IMR-90 (cell line): ENCODE data around the gene HCN3. TPM values are rescaled to one million over a fixed set of nuclear protein-coding genes. Genes with fewer than 3 reads are reported as not detected.

ENCODE experiments used
- ATAC-seq: fragments of 200-7000 bp; cut with Tn5 transposase; 2 replicates; pipeline ENCODE4 v1.9.1; 2020; ENCODE audit warnings: low read depth, mild to moderate bottlenecking, moderate library complexity
- BruUV-seq: library from RNA; stranded (reverse); fragments of 400-500 nt; replicated peaks from 2 replicates; lab custom pipeline; 2021; lab: Mats Ljungman, UMichigan
- CTCF ChIA-PET: fragments of 300-600 bp; formaldehyde crosslinking; extraction: SDS; loops from one replicate; lab custom pipeline; 2021; ENCODE audit warnings: antibody characterized with exemption; lab: Yijun Ruan, JAX
- POLR2A ChIA-PET: fragments of 300-600 bp; sonication (Branson Sonifier 250); formaldehyde crosslinking; loops from one replicate; lab custom pipeline; 2022; ENCODE audit warnings: antibody characterized with exemption; ENCODE audit not compliant: unreplicated experiment; lab: Charles Lee
- DNase-seq: peaks from one replicate; pipeline ENCODE4 v3.0.0; 2013
- H2AFZ ChIP-seq: replicated peaks from 2 replicates; pipeline ENCODE3; 2013; ENCODE audit warnings: low read length, mild to moderate bottlenecking; ENCODE audit not compliant: poor library complexity
- H2AK5ac ChIP-seq: 2 replicates; pipeline ENCODE4 v1.6.1; 2013; ENCODE audit warnings: low read depth, low read length, inconsistent platforms
- H2AK9ac ChIP-seq: replicated peaks from 2 replicates; pipeline ENCODE3; 2013; ENCODE audit warnings: mild to moderate bottlenecking, low read depth, low read length, moderate library complexity; ENCODE audit not compliant: poor library complexity
- H2BK120ac ChIP-seq: 2 replicates; pipeline ENCODE4 v1.6.1; 2013; ENCODE audit warnings: low read depth, low read length, inconsistent platforms
- H2BK15ac ChIP-seq: 3 replicates; pipeline ENCODE4 v1.6.1; 2013; ENCODE audit warnings: low read depth, low read length, inconsistent platforms
- H2BK20ac ChIP-seq: 2 replicates; pipeline ENCODE4 v1.6.1; 2013; ENCODE audit warnings: low read depth, mild to moderate bottlenecking, inconsistent platforms, low read length, moderate library complexity
- H2BK5ac ChIP-seq: 2 replicates; pipeline ENCODE4 v1.6.1; 2013; ENCODE audit warnings: mild to moderate bottlenecking, low read depth, low read length, inconsistent platforms; ENCODE audit not compliant: poor library complexity, severe bottlenecking
- H3K14ac ChIP-seq: replicated peaks from 2 replicates; pipeline ENCODE4 v1.6.1; 2013; ENCODE audit warnings: low read depth, low read length, inconsistent platforms
- H3K18ac ChIP-seq: 2 replicates; pipeline ENCODE4 v1.6.1; 2013; ENCODE audit warnings: low read depth, low read length, control low read depth
- H3K23ac ChIP-seq: 2 replicates; pipeline ENCODE4 v1.6.1; 2013; ENCODE audit warnings: low read depth, low read length, inconsistent platforms
- H3K27ac ChIP-seq: 2 replicates; pipeline ENCODE4 v1.5.1; 2013; ENCODE audit warnings: mild to moderate bottlenecking, control low read depth, low read length; ENCODE audit not compliant: insufficient read depth
- H3K27me3 ChIP-seq: 2 replicates; pipeline ENCODE4 v1.6.1; 2013; ENCODE audit warnings: low read length; ENCODE audit not compliant: control insufficient read depth, insufficient read depth
- H3K36me3 ChIP-seq: 2 replicates; pipeline ENCODE4 v1.6.1; 2013; ENCODE audit warnings: low read length, mixed read lengths; ENCODE audit not compliant: control insufficient read depth, insufficient read depth
- H3K4ac ChIP-seq: 2 replicates; pipeline ENCODE4 v1.6.1; 2013; ENCODE audit warnings: low read depth, low read length, inconsistent platforms
- H3K4me1 ChIP-seq: 2 replicates; pipeline ENCODE4 v1.6.1; 2013; ENCODE audit warnings: low read length, mixed read lengths; ENCODE audit not compliant: control insufficient read depth, insufficient read depth
- H3K4me2 ChIP-seq: 2 replicates; pipeline ENCODE4 v1.6.1; 2013; ENCODE audit warnings: low read depth, mild to moderate bottlenecking, control low read depth, low read length, moderate library complexity
- H3K4me3 ChIP-seq: 2 replicates; pipeline ENCODE4 v1.5.1; 2013; ENCODE audit warnings: low read depth, mild to moderate bottlenecking, control low read depth, low read length, moderate library complexity; ENCODE audit not compliant: insufficient read depth
- H3K56ac ChIP-seq: 2 replicates; pipeline ENCODE4 v1.6.1; 2013; ENCODE audit warnings: low read length, inconsistent platforms; ENCODE audit not compliant: insufficient read depth; ENCODE audit errors: extremely low read depth
- H3K79me1 ChIP-seq, 2 experiments: 2 replicates each; pipeline ENCODE4 v1.6.1; 2013; ENCODE audit warnings: low read length in 2 of 2, inconsistent platforms in 1 of 2, low read depth in 1 of 2
- H3K9ac ChIP-seq: 2 replicates; pipeline ENCODE4 v1.6.1; 2013; ENCODE audit warnings: low read depth, low read length, control low read depth
- H3K9me1 ChIP-seq: 2 replicates; pipeline ENCODE4 v1.6.1; 2013; ENCODE audit warnings: low read length, inconsistent platforms; ENCODE audit not compliant: insufficient read depth
- H3K9me3 ChIP-seq: 2 replicates; pipeline ENCODE4 v1.6.1; 2013; ENCODE audit warnings: low read length; ENCODE audit not compliant: control insufficient read depth, insufficient read depth
- H4K20me1 ChIP-seq: 2 replicates; pipeline ENCODE4 v1.6.1; 2013; ENCODE audit warnings: low read length, inconsistent platforms; ENCODE audit not compliant: insufficient read depth
- H4K5ac ChIP-seq: 2 replicates; pipeline ENCODE4 v1.6.1; 2013; ENCODE audit warnings: mild to moderate bottlenecking, low read depth, low read length, control low read depth
- H4K8ac ChIP-seq, 2 experiments: 2 replicates each; pipeline ENCODE4 v1.6.1; 2013; ENCODE audit warnings: low read depth in 2 of 2, low read length in 2 of 2, control low read depth in 1 of 2, inconsistent platforms in 1 of 2
- H4K91ac ChIP-seq: 2 replicates; pipeline ENCODE4 v1.6.1; 2013; ENCODE audit warnings: low read depth, low read length, inconsistent platforms; ENCODE audit not compliant: insufficient read depth
- CHD1 ChIP-seq: IDR thresholded peaks from 2 replicates; pipeline ENCODE4 v1.6.1; 2012; ENCODE audit warnings: low read depth, low read length, improper control_type of control experiment
- FOS ChIP-seq: fragments of 150-350 bp; IDR thresholded peaks from 2 replicates; pipeline ENCODE4 v1.6.1; 2016; ENCODE audit warnings: low read depth, low read length
- NFE2L2 ChIP-seq: fragments of 150-350 bp; IDR thresholded peaks from 2 replicates; pipeline ENCODE4 v1.6.1; 2016; ENCODE audit warnings: low read depth, mild to moderate bottlenecking, low read length
- POLR2A ChIP-seq: IDR thresholded peaks from 2 replicates; pipeline ENCODE4 v1.6.1; 2012; ENCODE audit warnings: mild to moderate bottlenecking, low read depth, low read length
- RAD21 ChIP-seq: IDR thresholded peaks from 2 replicates; pipeline ENCODE4 v1.6.1; 2012; ENCODE audit warnings: low read length, improper control_type of control experiment
- RCOR1 ChIP-seq: IDR thresholded peaks from 2 replicates; pipeline ENCODE4 v1.6.1; 2012; ENCODE audit warnings: mild to moderate bottlenecking, low read length, improper control_type of control experiment; ENCODE audit not compliant: insufficient replicate concordance
- WGBS, 2 experiments: methylation state at CpG; one replicate each; pipeline versions ENCODE4 v1.1.5 to v1.1.7; 2013; ENCODE audit warnings: missing lambda C conversion rate in 2 of 2; ENCODE audit not compliant: insufficient read length in 1 of 2; ENCODE audit errors: extremely low coverage in 2 of 2; 5-methylcytosine and 5-hydroxymethylcytosine counted together
- dilution Hi-C: fragments of 300-500 bp; cut with HindIII; formaldehyde crosslinking; loops from one replicate; pipeline ENCODE4 v1.14.3; 2018; ENCODE audit warnings: low sequenced_read_pairs; ENCODE audit not compliant: unreplicated experiment
- in situ Hi-C: fragments of 300-500 bp; cut with MboI; formaldehyde crosslinking; loops from 3 replicates; pipeline ENCODE4 v1.14.3; 2019; ENCODE audit warnings: low sequenced_read_pairs, inconsistent platforms, mixed read lengths
- intact Hi-C: fragments of 100-400 bp; cut with micrococcal nuclease; formaldehyde crosslinking; loops from 2 replicates; pipeline ENCODE4 v1.10.0; 2022
- polyA plus RNA-seq, 3 experiments: library from polyadenylated mRNA; depleted of rRNA; stranded (reverse); fragments of >200 nt; gene quantifications; 2 replicates each; pipeline ENCODE4 v1.2.3, GENCODE V29; 2012; ENCODE audit warnings: low replicate concordance in 1 of 3
- total RNA-seq: library from RNA; depleted of rRNA; stranded (reverse); fragments of >200 nt; gene quantifications from 2 replicates; pipeline ENCODE4 v1.2.3, GENCODE V29; 2012
- TF ChIP-seq, protein P1 (sequence below): fragments of 150-350 bp; IDR thresholded peaks from 2 replicates; pipeline ENCODE4 v1.6.1; 2017; ENCODE audit warnings: mild to moderate bottlenecking, antibody characterized with exemption, low read length, low read depth

Gene HCN3
- total and polyA plus RNA-seq, 2 of the 4 experiments (the other 2 are of a cell fraction): 0.36 to 2.7 TPM

DNA sequence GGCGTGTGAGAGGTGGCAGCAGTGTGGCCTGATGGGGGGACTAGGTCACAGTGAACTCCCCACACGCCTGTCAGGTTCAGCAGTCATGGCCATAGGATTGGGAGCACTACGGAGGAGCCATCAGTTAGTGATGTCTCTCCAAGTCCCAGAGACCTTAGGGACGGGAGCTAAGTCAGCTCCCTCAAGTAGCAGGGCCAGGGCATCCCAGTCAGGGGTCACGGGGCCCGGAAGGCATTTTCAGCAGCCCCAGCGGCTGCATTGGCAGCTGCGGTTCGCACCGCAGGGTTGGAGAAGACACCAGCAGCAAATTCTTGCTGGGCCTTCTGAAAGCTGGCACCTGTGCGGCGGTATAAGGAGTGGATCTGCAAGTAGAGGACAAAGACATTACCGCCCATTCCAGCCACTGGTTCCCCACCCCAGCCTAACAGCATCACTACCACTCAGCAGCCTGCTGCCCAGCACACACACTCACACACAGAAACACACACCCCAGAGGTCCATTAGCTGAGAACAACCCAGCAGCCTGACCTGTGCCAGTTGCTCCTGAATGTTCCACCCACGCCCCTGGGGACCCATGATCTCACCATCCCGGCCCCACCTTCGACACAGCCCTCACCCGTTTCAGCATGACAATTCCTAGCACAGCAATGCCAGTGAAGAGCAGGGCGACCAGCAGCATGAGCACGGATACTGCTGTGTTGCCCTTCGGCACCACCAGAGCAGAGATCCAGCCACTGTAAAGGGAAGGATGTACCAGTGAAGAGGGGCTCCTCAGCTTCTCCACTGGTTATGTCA, 21.0 kb upstream of the HCN3 start:
- Histone ChIP-seq H4K8ac (peak overlapping the region; percentile 16 to 99; a peak in 3 of 4 replicates), H3K27ac (peak overlapping the region; percentile 86), H3K23ac (no peak overlapping the region), H3K4me3 (peak overlapping the region; percentile 71; the same call in 1 of the 2 replicates), H4K91ac (peak overlapping the region; percentile 80), H2AK9ac (peak overlapping the region; percentile 99), H3K4me2 (peak overlapping the region; percentile 82), H2AK5ac (peak overlapping the region; percentile 87), H4K20me1 (no peaks in the 10 kb centered on the region), H4K5ac (peak overlapping the region; percentile 76), H3K18ac (no peak overlapping the region), H3K79me1 (peaks cover 23 to 55% of the 10 kb centered on the region in 2 experiments), H3K14ac (peak overlapping the region; percentile 43; the same call in 1 of the 2 replicates), H2BK15ac (no peak overlapping the region), H2BK20ac (no peak overlapping the region), H3K36me3 (peaks cover 14% of the 10 kb centered on the region), H3K9me1 (peaks cover 7% of the 10 kb centered on the region), H2AFZ (peak overlapping the region; percentile 98), H3K56ac (no peak overlapping the region), H3K9me3 (no peaks in the 10 kb centered on the region), H2BK5ac (peak overlapping the region; percentile 41), H2BK120ac (no peak overlapping the region), H3K9ac (peak overlapping the region; percentile 46), H3K4me1 (peaks cover 16% of the 10 kb centered on the region), H3K4ac (peak overlapping the region; percentile 99), H3K27me3 (no peaks in the 10 kb centered on the region)
- intact Hi-C loops (no loop called here), in situ Hi-C loops (no loop called here), dilution Hi-C loops (no loop called here)
- TF ChIP-seq NFE2L2 (no peak), RCOR1 (no peak), POLR2A (no peak), RAD21 (no peak), FOS (no peak), CHD1 (no peak)
- TF ChIP-seq, protein P1, sequence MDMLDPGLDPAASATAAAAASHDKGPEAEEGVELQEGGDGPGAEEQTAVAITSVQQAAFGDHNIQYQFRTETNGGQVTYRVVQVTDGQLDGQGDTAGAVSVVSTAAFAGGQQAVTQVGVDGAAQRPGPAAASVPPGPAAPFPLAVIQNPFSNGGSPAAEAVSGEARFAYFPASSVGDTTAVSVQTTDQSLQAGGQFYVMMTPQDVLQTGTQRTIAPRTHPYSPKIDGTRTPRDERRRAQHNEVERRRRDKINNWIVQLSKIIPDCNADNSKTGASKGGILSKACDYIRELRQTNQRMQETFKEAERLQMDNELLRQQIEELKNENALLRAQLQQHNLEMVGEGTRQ: no peak
- CTCF ChIA-PET: no interaction called here
- BruUV-seq: no TSS peak
- ATAC-seq (peak; percentile 0; the same call in 1 of the 2 replicates), DNase-seq (no peak)
- WGBS, 2 experiments: 87% methylated on average over 10 of the region's 20 CpGs; no CpG with 5 or more reads in 1 of the 2 experiments
- POLR2A ChIA-PET: no interaction called here
